HCT116 (cell line): ENCODE results near the gene PNPLA2. TPM values are rescaled to one million over a fixed set of nuclear protein-coding genes. Genes with fewer than 3 reads are reported as not detected.

Experiments
- ATAC-seq: fragments of 200-7000 bp; cut with Tn5 transposase; 2 replicates; pipeline ENCODE4 v1.9.1; 2020; ENCODE audit warnings: mild to moderate bottlenecking, moderate library complexity
- BruUV-seq: library from RNA; stranded (reverse); fragments of 400-500 nt; replicated peaks from 2 replicates; lab custom pipeline; 2021; lab: Mats Ljungman, UMichigan
- CTCF ChIA-PET: fragments of 300-600 bp; sonication (Branson Sonifier 250); formaldehyde crosslinking; loops from one replicate; lab custom pipeline; 2021; ENCODE audit warnings: antibody characterized with exemption; lab: Charles Lee
- POLR2A ChIA-PET: fragments of 300-600, 350-600 bp; sonication (Branson Sonifier 250); formaldehyde crosslinking; loops from one replicate; lab custom pipeline; 2021; ENCODE audit warnings: antibody characterized with exemption; lab: Charles Lee
- RAD21 ChIA-PET, 2 experiments: fragments of 300-600 bp; sonication (Branson Sonifier 250); formaldehyde crosslinking; loops; one replicate each; lab custom pipeline; 2023; ENCODE audit warnings: low total read pairs in 2 of 2; ENCODE audit not compliant: uncharacterized antibody in 2 of 2, unreplicated experiment in 2 of 2, low non-redundant PET in 1 of 2; lab: Charles Lee
- DNase-seq: peaks from one replicate; pipeline ENCODE4 v3.0.0-alpha.2; 2010; ENCODE audit warnings: low read depth, low spot score
- H2AFZ ChIP-seq: fragments of 200-600 bp; shearing (Covaris generic), sonication (generic); 2 replicates; pipeline ENCODE4 v1.6.1; 2017; ENCODE audit warnings: low read depth, mixed run types, mixed read lengths, antibody characterized with exemption, low read length; ENCODE audit not compliant: poor library complexity, severe bottlenecking
- H3K27ac ChIP-seq: 2 replicates; pipeline ENCODE4 v1.5.1; 2012; ENCODE audit warnings: low read depth, low read length
- H3K27me3 ChIP-seq: fragments of 200-600 bp; sonication (generic); 2 replicates; pipeline ENCODE4 v1.6.1; 2016; ENCODE audit warnings: mixed run types, low read length, mixed read lengths; ENCODE audit not compliant: insufficient read depth
- H3K36me3 ChIP-seq, 2 experiments: fragments of 200-500 bp in 1 of 2; fragments of 200-600 bp in 1 of 2; sonication (Bioruptor generic) in 1 of 2; sonication (generic) in 1 of 2; 2 replicates each; pipeline versions ENCODE4 v1.5.1 to v1.6.1; 2014 to 2016; ENCODE audit warnings: low read length in 2 of 2, inconsistent platforms in 1 of 2, mixed read lengths in 1 of 2, mixed run types in 1 of 2; ENCODE audit not compliant: insufficient read depth in 2 of 2, control insufficient read depth in 1 of 2
- H3K4me1 ChIP-seq, 2 experiments: fragments of 200-600 bp in 1 of 2; sonication (generic) in 1 of 2; 2 replicates each; pipeline versions ENCODE4 v1.5.1 to v1.6.1; 2012 to 2017; ENCODE audit warnings: low read length in 2 of 2, inconsistent platforms in 1 of 2, mild to moderate bottlenecking in 1 of 2, mixed read lengths in 1 of 2, mixed run types in 1 of 2, moderate library complexity in 1 of 2; ENCODE audit not compliant: insufficient read depth in 2 of 2, control insufficient read depth in 1 of 2
- H3K4me2 ChIP-seq: fragments of 200-600 bp; sonication (generic); 2 replicates; pipeline ENCODE4 v1.6.1; 2017; ENCODE audit warnings: mixed run types, low read length, mixed read lengths
- H3K4me3 ChIP-seq, 2 experiments: fragments of 200-600 bp in 1 of 2; sonication (generic) in 1 of 2; replicated peaks in 1 of 2; 2 replicates each; pipeline ENCODE4 v1.5.1; 2011 to 2016; ENCODE audit warnings: low read length in 2 of 2, control low read depth in 1 of 2, low read depth in 1 of 2, mild to moderate bottlenecking in 1 of 2, mixed read lengths in 1 of 2, mixed run types in 1 of 2
- H3K79me2 ChIP-seq: fragments of 200-600 bp; sonication (generic); 2 replicates; pipeline ENCODE4 v1.6.1; 2017; ENCODE audit warnings: mild to moderate bottlenecking, mixed run types, low read length, moderate library complexity, mixed read lengths; ENCODE audit not compliant: insufficient read depth
- H3K9ac ChIP-seq: fragments of 200-600 bp; sonication (generic); 2 replicates; pipeline ENCODE4 v1.6.1; 2016; ENCODE audit warnings: low read length, mixed read lengths
- H3K9me2 ChIP-seq: fragments of 200-600 bp; sonication (generic), shearing (Covaris generic); 2 replicates; pipeline ENCODE4 v1.6.1; 2017; ENCODE audit warnings: mixed run types, mild to moderate bottlenecking, moderate library complexity; ENCODE audit not compliant: insufficient read depth
- H3K9me3 ChIP-seq, 2 experiments: fragments of 200-500 bp in 1 of 2; fragments of 200-600 bp in 1 of 2; sonication (Bioruptor generic) in 1 of 2; sonication (generic) in 1 of 2; 2 replicates each; pipeline ENCODE4 v1.6.1; 2014 to 2017; ENCODE audit warnings: low read length in 2 of 2, mixed read lengths in 2 of 2, inconsistent platforms in 1 of 2, low read depth in 1 of 2, mild to moderate bottlenecking in 1 of 2, mixed run types in 1 of 2, moderate library complexity in 1 of 2; ENCODE audit not compliant: control insufficient read depth in 1 of 2, insufficient read depth in 1 of 2
- H4K20me1 ChIP-seq: fragments of 200-600 bp; sonication (generic), shearing (Covaris generic); 2 replicates; pipeline ENCODE4 v1.6.1; 2017; ENCODE audit warnings: mixed run types, mild to moderate bottlenecking, moderate library complexity; ENCODE audit not compliant: insufficient read depth
- CEBPB ChIP-seq: IDR thresholded peaks from 2 replicates; pipeline ENCODE4 v1.6.1; 2012; ENCODE audit warnings: low read depth
- EGR1 ChIP-seq: IDR thresholded peaks from 2 replicates; pipeline ENCODE4 v1.6.1; 2012; ENCODE audit warnings: low read depth
- ELF1 ChIP-seq: IDR thresholded peaks from 2 replicates; pipeline ENCODE4 v1.6.1; 2012; ENCODE audit warnings: low read depth, borderline replicate concordance
- POLR2A ChIP-seq: IDR thresholded peaks from 2 replicates; pipeline ENCODE4 v1.7.0; 2011; ENCODE audit warnings: borderline replicate concordance; ENCODE audit not compliant: insufficient read depth, insufficient read length; ENCODE audit errors: extremely low read depth
- POLR2AphosphoS5 ChIP-seq: IDR thresholded peaks from 2 replicates; pipeline ENCODE4 v1.6.1; 2011; ENCODE audit warnings: mild to moderate bottlenecking, low read depth, low read length, moderate library complexity
- RAD21 ChIP-seq: IDR thresholded peaks from 2 replicates; pipeline ENCODE4 v1.6.1; 2012; ENCODE audit warnings: low read depth, mild to moderate bottlenecking
- SP1 ChIP-seq: IDR thresholded peaks from 2 replicates; pipeline ENCODE4 v1.6.1; 2012; ENCODE audit warnings: low read depth
- TCF7L2 ChIP-seq: IDR thresholded peaks from 2 replicates; pipeline ENCODE4 v1.7.0; 2011; ENCODE audit warnings: borderline replicate concordance, inconsistent platforms; ENCODE audit not compliant: insufficient read depth, insufficient read length; ENCODE audit errors: extremely low read depth
- YY1 ChIP-seq: IDR thresholded peaks from 2 replicates; pipeline ENCODE4 v1.6.1; 2011; ENCODE audit warnings: low read length, low read depth, moderate library complexity, mild to moderate bottlenecking; ENCODE audit not compliant: insufficient replicate concordance; ENCODE audit errors: extremely low read depth
- intact Hi-C: fragments of 100-400 bp; cut with micrococcal nuclease; formaldehyde crosslinking; loops from 2 replicates; pipeline ENCODE4 v1.10.0; 2022
- total RNA-seq: library from RNA; stranded (reverse); gene quantifications from one replicate; pipeline ENCODE4 v1.2.1, GENCODE V29; 2021; ENCODE audit not compliant: unreplicated experiment
- TF ChIP-seq, protein P1 (sequence below): IDR thresholded peaks from 2 replicates; pipeline ENCODE4 v1.6.1; 2012

PNPLA2 gene
- total RNA-seq, 1 experiment from 2014 or later: 124 TPM

DNA sequence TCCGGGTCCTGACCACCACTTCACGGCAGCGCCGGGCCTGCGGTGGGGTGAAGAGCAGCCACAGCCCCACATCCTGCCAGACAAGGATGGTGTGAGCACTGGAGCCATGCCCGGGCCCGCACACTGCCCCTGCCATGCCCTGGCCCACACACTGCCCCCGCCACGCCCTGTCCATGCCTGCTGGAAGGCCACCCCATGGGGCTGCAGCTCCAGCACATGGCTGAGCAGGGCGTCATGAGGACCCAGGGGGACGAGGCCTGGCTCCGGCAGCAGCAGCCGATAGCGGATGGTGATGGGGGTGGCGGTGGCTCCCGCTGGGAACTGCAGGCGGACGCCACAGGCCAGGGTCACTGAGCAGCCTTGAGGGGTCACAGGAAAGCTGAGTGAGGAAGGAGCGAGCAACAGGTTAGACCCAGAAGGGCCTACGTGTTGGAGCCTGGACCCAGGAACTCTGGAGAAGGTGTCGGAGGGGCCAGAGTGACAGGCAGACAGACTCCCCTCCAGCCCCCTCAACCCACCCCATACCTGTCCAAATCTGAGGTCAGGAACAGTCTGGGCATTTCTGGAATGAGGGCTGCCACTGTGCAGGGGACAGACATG lies 16.6 kb upstream of the PNPLA2 start:
- ATAC-seq (no peak), DNase-seq (no peak)
- H3K4me1 ChIP-seq: peaks cover 21 to 32% of the 10 kb centered on the region in 2 experiments
- CTCF ChIA-PET: no interaction called here
- no peak overlapping the region for H3K9ac ChIP-seq
- TF ChIP-seq EGR1 (no peak), TCF7L2 (no peak), SP1 (no peak), RAD21 (no peak), ELF1 (no peak), POLR2AphosphoS5 (no peak), POLR2A (no peak), YY1 (no peak), CEBPB (no peak)
- TF ChIP-seq, protein P1, sequence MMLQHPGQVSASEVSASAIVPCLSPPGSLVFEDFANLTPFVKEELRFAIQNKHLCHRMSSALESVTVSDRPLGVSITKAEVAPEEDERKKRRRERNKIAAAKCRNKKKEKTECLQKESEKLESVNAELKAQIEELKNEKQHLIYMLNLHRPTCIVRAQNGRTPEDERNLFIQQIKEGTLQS: no peak
- POLR2A ChIA-PET: no interaction called here
- H4K20me1 ChIP-seq: no peaks in the 10 kb centered on the region
- RAD21 ChIA-PET: no interaction called here
- H3K4me2 ChIP-seq: no peak overlapping the region
- H2AFZ ChIP-seq: no peak overlapping the region
- BruUV-seq: no TSS peak
- H3K36me3 ChIP-seq: peaks cover 0 to 9% of the 10 kb centered on the region in 2 experiments; a peak in 1 of 4 replicates
- H3K4me3 ChIP-seq: no peak overlapping the region
- H3K27ac ChIP-seq: no peak overlapping the region; the same call in 1 of the 2 replicates
- no peaks in the 10 kb centered on the region for H3K9me2 ChIP-seq
- H3K9me3 ChIP-seq: no peaks in the 10 kb centered on the region
- intact Hi-C loops: no loop called here
- peaks cover 17% of the 10 kb centered on the region for H3K79me2 ChIP-seq
- H3K27me3 ChIP-seq: no peaks in the 10 kb centered on the region
